Daoy (cell line): ENCODE measurements around the gene ATXN1. TPM values are rescaled to one million over a fixed set of nuclear protein-coding genes. Genes with fewer than 3 reads are reported as not detected.
A peak's percentile ranks its signal among the peaks of the same experiment; 100 is the strongest.

ENCODE experiments used
- DNase-seq: peaks from one replicate; pipeline ENCODE4 v3.0.0-alpha.2; 2015; ENCODE audit warnings: low read depth
- total RNA-seq: library from RNA; depleted of rRNA; stranded (reverse); fragments of >200 nt; shearing (Covaris generic); gene quantifications from 2 replicates; pipeline ENCODE4 v1.2.3, GENCODE V29; 2014

The ATXN1 gene
- total RNA-seq, 1 experiment from 2014 or later = 33.8 TPM

DNA sequence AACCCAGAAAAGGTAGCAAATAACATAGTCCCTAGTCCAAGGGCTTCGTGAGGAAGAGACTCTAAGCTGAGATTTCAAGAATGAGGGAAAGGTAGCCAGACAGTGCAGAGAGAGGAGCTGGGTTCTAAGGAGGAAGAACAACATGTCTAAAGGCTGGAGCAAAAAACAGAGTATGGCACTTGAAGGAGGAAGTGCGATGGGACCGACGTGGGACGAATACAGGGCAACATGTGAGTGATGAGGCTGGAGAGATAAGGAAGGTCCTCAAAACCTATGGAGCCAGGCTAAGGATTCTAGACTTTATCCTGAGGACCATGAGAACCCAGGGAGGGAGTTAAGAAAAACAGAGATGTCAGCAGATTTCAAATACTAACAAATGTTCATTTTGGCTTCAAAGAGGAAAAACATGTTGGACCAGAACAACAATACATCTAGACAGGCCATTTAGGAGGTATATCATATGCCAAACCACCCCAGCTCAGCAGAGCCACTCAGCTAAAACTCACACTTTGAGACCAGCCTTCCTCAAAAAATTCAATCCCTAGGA is 17.5 kb downstream of the ATXN1 start:
- no peak for DNase-seq

DNA sequence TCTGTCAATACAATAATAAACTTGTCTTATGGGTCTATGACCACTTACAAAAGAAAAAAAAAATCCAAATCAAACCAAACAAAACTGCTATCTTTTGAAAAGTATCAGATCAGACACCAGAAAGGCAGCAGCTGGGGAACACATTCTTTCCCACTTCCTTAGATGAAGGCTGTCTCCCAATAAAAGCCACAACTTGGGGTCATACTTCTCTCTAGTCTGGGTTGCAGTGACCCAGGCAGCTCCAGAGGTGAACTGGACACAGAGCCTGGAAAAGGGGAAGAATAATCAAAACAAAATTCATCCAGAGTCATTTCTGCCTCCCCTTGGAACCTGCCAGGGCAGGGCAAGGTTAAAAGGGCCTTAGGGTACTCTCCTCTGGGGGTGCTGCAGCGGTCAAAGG is 19.1 kb downstream of the ATXN1 start:
- DNase-seq = no peak

DNA sequence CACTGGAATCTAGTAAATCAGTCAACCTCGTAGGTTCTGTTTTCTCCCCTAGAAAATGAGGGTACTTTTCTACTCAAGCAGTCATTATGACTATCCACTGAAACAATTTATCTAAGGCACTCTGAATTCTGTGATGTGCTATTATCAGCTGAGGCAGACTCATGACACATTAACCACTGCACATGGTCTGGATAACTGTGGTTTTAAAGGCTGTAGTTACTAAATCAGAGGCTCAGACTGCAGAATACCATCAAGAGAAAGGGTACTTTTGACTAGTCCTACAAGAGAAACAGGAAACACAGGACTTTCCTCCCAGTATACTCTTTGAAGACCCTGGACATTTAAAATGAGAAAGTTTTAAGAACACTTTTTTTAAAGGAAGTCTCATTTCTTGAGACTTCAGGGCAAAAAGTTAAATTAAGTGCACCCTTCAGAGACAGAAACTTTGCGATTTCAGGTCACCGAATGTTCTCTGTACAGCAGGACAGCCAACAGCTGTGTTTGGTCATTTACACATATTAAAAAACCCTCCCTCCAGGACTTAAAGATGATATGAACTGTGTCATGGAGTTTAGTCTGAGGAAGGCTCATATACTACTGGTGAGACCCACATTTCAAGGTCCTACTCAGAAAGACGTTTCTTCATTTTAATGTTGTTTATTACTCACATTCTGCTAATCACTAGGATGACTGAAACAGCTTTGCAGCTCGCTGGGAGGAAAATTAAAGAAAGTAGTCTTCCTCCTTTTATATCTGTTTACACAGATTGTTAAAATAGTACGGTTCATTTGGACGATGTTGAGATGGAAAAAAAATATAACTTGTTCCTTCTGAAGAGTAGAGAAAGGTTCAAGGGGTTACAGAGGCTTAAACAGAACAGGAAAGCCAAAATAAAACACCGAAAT is 19.9 kb downstream of the ATXN1 start:
- DNase-seq = peak; percentile 92

DNA sequence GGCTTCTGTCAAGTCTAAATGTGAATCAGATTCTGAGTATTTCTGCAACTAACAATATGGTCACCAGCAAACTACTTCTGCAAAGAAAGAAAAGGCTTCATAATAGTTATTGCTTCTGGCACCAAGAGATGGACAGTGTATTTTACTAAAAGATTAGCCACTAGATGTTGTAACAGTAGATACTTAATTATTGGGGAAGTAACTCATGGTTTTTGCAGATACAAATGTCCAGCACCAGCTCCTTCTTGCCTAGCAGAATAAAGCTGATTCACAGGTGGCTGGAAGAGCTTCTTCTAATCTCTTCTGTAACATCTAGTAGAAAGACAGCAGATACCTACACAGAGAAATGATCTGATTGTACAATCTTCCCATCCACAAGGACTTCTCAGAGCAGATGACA is 21.2 kb downstream of the ATXN1 start:
- no peak for DNase-seq

DNA sequence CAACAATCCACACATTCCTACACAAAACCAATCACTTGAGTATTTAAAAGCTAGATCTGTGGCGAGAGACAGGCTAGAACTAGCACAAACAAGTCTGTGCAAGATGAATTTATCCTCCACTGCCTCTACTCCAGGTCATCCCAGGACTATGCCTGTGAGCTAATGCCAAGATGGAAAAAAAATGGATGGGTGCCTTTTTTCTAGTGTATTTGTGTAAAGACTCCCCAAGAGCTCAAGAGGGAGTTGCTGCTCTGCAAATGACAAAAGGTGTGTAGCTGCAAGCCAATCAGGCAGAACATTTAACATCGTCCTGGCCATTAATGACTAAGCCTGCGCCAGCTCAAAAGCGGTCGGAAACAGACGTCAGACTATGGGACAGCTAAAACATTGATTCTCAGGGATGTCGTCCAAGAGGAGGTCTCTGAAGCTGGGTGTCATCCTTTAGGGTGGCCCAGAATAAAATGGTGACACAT is 21.9 kb downstream of the ATXN1 start:
- no peak for DNase-seq

DNA sequence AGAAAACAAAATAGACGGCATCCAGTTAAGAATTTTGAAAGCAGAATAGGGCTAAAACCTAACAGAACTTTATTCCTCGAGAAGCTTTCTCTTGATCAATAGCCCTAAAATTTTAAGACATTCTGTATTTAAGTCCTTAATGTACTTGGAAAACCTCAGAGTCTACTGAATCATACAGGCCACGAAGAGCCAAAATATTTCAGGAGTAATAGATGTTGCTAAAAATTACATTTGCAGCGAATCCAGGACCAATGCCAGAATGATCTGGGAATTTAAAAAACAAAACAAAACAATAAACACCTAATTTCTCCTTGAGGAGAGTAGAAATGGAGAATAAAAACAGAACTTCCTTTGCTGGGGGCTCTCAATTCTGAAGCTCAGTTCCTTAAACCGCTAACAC is 23.3 kb downstream of the ATXN1 start:
- DNase-seq = no peak

DNA sequence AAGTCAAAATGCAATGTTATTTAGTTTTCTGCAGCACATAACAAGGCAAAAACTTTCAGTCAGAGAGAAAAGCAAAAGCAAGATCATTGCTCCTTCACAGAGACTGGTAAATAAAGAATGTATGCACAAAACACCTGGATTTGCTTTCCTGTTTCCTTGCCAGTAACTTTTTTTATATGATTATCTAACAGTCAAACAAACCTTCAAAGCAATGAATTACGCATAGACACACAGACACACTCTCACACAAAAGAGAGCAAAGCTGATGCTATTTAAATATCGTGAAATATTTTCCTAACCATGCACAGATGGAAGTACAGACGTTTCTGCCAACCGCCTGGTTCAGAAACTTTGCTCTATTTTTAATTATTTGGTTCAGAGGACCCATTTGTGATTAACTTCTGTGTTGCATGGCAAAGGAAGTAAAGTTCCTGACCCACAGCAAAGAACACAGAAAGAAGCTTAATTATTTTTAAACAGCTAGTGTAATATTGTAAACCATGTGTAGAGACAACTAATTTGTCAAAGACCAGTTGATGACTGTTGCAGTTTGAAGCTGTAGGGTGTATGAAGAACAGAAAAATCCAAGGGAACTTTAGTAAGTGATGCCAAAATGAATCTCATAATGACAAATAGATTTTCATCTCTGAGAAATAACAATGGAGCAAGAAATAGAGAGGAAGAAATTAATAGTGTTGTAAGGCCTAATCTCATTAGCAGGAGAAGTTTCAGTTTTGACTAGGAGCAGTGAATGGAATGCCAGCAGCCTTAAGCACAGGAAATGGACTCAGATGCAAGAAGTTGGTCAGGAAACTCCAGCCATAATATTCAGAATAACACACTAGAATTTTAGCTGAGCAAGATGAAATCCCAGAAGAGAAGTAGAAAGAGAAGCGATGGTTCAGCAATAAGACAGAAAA is 24.1 kb downstream of the ATXN1 start:
- peak; percentile 74 for DNase-seq

DNA sequence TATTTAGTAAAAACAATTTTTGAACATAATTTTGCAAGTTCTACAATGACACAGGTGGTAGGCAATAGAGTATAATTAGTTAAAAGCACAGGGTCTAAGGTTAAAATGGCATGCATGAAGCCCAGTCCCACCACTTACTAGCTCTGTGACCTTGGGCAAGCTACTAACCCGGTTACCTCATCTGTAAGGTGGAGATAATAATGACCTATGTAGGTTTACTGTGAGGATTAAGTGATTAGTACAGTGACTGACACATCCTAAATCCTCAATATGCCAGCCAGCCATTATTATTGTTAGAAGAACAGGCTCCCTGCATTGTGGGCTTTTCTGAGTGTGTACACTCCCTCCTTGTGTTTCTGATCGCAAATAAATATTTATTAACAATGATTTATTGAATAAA is 26.2 kb downstream of the ATXN1 start:
- no peak for DNase-seq

DNA sequence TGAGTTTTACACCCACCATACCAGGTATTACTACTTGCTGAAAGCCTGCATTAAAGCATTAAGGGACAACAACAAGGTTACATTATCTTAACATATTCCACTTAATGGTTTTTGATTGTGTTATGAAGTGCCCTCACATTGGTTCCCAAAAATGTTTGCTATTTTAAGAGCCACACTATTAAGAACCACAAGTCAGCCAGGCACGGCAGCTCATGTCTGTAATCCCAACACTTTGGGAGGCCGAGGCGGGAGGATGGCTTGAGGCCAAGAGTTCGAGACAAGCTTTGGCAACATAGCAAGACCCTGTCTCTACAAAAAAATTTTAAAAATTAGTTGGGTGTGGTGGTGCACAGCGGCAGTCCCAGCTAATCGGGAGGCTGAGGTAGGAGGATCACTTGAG is 28.2 kb downstream of the ATXN1 start:
- DNase-seq = peak; percentile 53

DNA sequence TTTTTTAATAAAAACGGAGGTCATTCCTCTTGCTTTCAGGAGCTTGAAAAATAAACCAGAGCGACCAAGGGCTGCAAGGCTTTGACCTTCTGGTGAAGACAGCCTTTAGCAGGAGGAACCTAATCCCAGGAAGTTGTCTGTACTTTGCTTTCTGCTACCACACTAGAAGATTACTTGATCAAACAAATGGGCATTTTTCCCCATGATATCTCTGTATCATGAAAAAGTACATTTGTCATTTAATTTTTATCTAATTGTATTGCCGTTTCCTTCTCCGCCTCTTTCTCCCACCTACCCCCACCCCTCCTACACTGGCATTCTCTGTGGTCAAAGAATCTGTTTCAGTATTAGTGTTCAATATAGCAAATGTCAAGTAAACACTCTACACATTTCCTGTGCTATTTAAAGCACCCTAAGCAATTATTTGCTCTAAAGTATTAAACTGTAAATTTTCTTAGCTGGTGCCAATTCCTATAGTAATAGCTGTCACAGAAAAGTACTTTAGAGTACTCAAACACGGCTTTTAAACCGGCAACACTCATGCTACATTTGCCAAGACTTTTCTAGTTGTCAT is 29.7 kb downstream of the ATXN1 start:
- no peak for DNase-seq

DNA sequence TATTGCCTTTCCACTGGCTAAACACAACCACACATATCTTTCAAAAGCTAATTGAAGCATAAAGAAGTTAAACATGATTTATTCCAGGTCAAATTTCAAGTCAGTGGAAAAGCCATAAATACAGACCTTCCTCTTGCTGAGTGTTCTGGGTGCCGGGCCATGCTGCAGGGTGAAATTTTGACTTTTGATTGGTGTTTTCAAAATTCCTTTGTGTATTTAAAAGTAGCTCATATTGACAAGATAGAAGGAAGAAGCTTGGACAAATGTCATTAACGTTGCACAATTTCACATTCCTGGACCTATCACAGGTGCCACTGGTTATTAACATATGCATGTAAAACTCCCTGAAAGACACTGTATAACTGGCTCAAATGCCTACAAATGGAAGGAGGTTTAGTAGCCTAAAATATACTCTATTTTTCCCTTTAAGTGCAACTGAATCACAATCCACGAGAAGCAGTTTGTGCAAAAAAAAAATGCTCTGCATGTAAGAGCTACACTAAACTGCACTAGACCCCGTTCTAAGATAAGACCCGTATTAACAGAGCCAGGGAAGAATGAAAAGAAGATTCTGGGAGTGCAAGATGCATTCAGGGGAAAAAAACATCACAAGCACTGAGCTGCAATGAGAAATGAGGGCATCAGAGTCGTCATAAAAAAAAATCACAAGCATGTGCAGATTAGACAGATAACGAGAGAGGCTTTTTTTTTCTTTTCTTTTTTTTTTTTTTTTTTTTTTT is 30.4 kb downstream of the ATXN1 start:
- DNase-seq = no peak

DNA sequence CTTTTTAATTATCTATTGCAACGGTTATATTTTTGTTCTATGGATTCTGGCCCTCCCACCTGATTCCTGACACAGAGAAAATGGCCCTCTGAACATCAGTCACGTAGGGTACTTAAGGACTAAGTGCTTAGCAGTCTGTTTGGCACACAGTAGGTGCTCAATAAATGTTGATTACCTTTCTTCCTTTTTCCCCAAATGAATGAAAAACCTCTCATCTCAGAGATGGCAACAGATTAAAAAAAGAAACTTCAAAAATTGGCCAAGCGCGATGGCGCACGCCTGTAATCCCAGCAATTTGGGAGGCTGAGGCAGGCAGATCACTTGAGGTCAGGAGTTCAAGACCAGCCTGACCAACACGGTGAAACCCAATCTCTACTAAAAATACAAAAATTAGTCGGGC is 31.5 kb downstream of the ATXN1 start:
- no peak for DNase-seq

DNA sequence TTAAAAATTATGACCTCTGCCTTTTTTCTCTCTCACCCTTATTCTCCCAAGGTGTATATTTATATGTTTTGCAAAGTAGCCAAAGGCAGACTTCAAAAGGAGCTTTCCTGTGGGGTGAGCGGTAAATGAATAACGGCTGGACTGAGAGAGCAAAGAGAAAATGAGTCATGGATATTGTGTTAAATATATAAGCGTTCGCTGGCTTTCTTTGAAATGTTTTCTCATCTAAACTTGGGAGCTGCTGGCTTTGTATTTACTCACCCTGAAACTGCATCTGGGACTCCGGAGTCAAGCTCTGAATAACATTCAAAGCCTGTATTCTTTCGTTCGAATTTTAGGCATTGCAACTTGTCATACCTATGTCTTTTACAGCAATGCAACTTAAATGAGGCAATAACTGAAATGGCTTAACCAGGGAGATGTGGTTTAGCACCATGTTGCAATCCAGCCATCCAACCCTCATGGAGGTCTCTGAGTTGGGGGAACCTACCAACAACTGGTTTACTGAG is 32.0 kb downstream of the ATXN1 start:
- DNase-seq = peak; percentile 56

DNA sequence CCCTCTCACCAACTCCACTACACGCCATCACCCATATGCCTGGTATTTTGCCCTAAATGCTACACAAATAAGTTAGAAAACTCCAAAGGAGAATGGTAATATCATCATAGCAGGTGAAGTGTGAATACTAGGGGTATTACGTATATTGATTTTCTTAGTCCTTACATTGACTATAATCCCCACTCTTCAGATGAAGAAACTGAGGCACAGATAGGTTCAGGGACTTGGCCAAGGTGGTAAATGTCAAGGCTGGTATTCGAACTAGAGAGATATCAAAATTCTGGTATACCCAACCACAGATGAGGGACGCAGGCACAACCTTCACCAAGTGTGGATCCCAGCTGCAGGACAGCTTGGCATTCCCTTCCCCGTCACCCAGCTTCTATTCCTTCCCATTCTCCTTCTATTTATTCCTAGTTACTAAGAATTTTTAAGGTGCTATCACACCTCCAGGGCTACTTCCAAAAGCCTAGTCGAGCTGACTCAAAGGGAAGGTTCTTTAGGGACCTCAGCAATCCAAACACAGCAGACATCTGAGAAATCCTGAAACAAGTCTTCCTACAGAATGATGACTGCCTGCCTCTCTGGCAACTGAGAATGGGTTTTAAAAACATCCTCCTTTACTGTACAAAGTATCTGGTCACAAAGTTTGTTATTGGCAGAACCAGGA is 32.6 kb downstream of the ATXN1 start:
- DNase-seq = no peak

DNA sequence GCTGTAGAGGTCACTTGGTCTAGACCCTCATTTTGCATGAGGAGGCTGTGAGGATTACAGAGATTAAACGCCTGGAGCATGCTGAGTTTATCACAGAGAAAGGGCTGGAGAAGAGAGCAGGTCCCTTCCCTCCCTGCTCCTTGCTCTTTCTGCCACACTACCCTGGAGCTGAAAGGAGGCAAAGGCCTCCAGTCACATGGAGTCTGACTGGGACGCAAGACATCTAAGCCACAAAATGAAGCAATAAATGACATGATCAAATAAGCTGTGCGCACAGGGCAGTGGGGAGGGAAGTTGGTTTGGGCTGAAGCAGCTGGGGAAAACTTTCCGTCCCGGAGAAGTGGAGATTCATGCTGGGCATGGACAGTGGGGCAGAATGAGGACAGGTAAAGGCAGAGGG is 33.3 kb downstream of the ATXN1 start:
- peak; percentile 60 for DNase-seq

DNA sequence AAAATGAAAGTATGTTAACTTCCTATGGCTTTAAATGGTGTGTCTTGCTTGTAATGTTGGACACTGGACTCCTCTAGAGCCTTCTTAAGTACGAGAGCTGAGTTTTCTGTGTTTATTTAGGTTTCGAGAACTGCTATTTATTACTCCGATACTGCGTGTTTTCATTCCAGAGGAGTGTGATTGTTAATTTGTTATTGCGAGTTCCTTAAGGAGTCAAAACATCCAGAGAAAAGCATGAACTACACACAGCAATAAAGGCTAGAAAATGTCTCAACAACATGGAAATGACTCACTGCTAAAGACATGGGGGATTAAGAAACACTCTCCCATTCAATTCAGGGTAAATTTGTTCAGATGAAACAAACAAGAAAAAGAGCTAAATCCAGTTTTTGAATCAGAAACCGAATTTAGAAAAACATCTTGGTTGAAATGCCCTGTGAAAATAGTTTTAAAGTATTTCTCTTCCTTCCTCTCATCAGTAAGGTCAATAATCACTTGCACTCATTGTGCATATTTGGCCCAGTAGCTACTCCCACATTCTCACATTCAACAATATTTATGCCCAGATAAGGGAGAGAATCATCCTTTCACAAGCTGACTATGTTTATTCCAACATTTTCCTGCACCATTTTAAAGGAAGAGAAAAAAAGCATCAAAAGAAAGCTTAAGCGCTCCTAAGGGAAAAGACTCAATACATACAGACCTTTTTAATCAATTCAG is 36.0 kb downstream of the ATXN1 start:
- DNase-seq = peak; percentile 57

DNA sequence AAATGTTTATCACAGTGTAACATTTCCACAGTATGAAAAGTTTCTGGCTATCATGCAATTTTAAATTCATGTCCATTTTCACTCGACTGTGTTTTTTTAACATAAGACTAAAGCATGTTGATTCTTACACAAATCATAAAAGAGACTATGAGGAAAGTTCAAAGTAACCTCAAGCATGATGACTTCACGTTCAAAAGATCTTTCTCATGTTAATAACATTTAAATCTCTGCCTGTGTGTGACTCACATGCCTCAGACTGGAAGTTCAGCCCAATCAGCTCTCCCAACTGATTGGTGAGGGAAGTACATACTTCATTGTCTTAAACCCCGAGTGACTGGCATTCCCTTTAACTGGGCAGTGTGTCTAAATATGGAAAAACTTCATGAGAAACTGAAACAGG is 37.4 kb downstream of the ATXN1 start:
- peak; percentile 95 for DNase-seq

DNA sequence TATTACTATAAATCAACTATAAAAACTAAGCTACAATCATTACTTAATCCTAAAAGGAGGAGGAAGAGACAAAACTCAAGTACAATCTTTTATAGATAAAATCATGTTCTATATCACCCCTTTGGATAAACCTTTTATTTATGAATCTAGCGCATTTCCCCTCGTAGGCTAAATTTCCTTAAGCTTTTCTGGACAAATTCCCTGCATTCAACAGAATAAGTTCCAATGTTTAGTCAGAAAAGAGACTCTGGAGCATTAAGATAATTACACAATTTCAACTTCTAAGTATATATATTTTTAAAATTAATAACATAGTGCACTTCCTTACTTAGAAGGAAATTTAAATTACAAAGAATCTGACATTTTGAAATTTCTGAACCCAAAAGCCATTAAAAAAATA is 37.9 kb downstream of the ATXN1 start:
- no peak for DNase-seq

DNA sequence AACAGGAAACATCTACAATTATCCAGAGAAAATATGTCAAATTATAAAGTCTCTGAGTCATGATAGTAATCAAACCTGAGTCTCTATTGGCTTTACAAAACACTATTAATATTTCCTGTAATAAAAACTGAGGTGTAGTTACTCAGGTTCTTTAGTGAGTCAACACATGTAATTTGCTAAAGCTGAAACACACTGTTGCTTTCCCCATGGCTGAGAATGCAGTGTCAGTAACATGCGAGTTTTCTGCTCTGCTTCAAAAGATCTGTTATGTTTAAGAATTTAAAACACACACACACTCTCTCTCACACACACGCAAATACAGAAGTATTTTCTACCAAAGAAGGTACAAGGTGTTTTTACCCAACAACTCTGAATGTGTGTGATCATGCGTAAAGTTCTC is 38.6 kb downstream of the ATXN1 start:
- DNase-seq = peak; percentile 55

DNA sequence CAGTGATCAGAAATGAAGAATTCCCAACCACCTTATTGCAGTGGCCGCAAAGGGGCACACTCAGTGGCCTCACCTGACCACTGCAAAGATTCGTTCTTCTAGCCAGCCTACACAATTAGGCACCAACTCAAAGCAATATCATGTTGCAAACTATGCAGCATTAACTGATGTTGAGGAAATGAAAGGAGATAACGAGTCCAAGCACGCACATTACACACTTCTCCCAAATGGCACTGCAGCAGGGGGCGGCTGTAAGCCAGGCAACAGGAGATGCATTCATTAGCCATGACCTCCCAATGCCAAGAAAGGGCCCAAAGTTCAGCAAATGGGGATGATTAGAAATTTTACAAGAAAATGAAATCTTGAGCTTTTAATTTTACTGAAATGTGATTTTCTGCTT is 39.3 kb downstream of the ATXN1 start:
- DNase-seq = peak; percentile 90
